Esophagus (tissue), 2 donors: ENCODE measurements around the gene DNTTIP2. TPM values are rescaled to one million over a fixed set of nuclear protein-coding genes. Genes with fewer than 3 reads are reported as not detected.
"Not testable (repeated sequence)": the region's sequence is repeated elsewhere in the genome, so short reads cannot be mapped to it uniquely, and the experiment has no call there.

Experiments used
- H3K27ac ChIP-seq, 2 donors: one replicate each; pipeline ENCODE4 v1.5.1; 2013; ENCODE audit warnings: low read depth in 2 of 2, mild to moderate bottlenecking in 2 of 2, inconsistent platforms in 1 of 2, low read length in 1 of 2, moderate library complexity in 1 of 2
- H3K27me3 ChIP-seq, 2 donors: one replicate each; pipeline ENCODE4 v1.6.1; 2013; ENCODE audit warnings: low read length in 2 of 2, control low read depth in 1 of 2, mild to moderate bottlenecking in 1 of 2; ENCODE audit not compliant: insufficient read depth in 2 of 2, control insufficient read depth in 1 of 2
- H3K36me3 ChIP-seq, 2 donors: one replicate each; pipeline ENCODE4 v1.6.1; 2013; ENCODE audit warnings: low read length in 1 of 2; ENCODE audit not compliant: control insufficient read depth in 2 of 2, insufficient read depth in 2 of 2
- H3K4me1 ChIP-seq, 2 donors: one replicate each; pipeline ENCODE4 v1.6.1; 2013; ENCODE audit warnings: low read length in 1 of 2; ENCODE audit not compliant: control insufficient read depth in 2 of 2, insufficient read depth in 2 of 2
- H3K4me3 ChIP-seq, 2 donors: one replicate each; pipeline ENCODE4 v1.5.1; 2013; ENCODE audit warnings: low read length in 2 of 2, mild to moderate bottlenecking in 2 of 2, low read depth in 1 of 2, moderate library complexity in 1 of 2
- H3K9me3 ChIP-seq, 2 donors: one replicate each; pipeline ENCODE4 v1.6.1; 2013; ENCODE audit warnings: mild to moderate bottlenecking in 2 of 2, low read depth in 1 of 2, low read length in 1 of 2, moderate library complexity in 1 of 2; ENCODE audit not compliant: control insufficient read depth in 2 of 2, insufficient read depth in 1 of 2
- WGBS, 2 donors: extraction: QIAGEN DNeasy Blood & Tissue Kit; methylation state at CpG; one replicate each; pipeline ENCODE4 v1.1.7; 2013; 5-methylcytosine and 5-hydroxymethylcytosine counted together
- polyA plus RNA-seq, 2 donors: library from polyadenylated mRNA; stranded (reverse); fragments of 200-250 nt; gene quantifications; one replicate each; pipeline ENCODE4 v1.2.3, GENCODE V29; 2013
- donor health status: healthy with polysubstance abuse.
- donor health status: Bipolar disorder and iron deficiency.

Gene DNTTIP2
- polyA plus RNA-seq, 2 donors = 29.2 to 46.4 TPM

- H3K27ac ChIP-seq = peak overlapping the region; percentile 94 to 97
- no peaks in the 10 kb centered on the region for H3K27me3 ChIP-seq
- no peaks in the 10 kb centered on the region for H3K4me1 ChIP-seq
- H3K9me3 ChIP-seq = no peaks in the 10 kb centered on the region
- H3K4me3 ChIP-seq = peak overlapping the region; percentile 99 to 100
- peaks cover 6 to 8% of the 10 kb centered on the region in 2 donors for H3K36me3 ChIP-seq
- WGBS, 2 donors = 0 to 1% methylated on average over 20 of the region's 20 CpGs
These were observed 511 bp downstream of the DNTTIP2 start for GRCh38 chr1:93878501-93878888.

- Histone ChIP-seq H3K9me3 (no peaks in the 10 kb centered on the region), H3K36me3 (peaks cover 6 to 8% of the 10 kb centered on the region in 2 donors), H3K4me3 (no peak overlapping the region), H3K27me3 (no peaks in the 10 kb centered on the region), H3K27ac (no peak overlapping the region), H3K4me1 (no peaks in the 10 kb centered on the region)
- WGBS, 2 donors = 80 to 91% methylated on average over 4 of the region's 4 CpGs
These were observed 1.5 kb downstream of the DNTTIP2 start for GRCh38 chr1:93877529-93877928.

- Histone ChIP-seq H3K27me3 (no peaks in the 10 kb centered on the region), H3K9me3 (no peaks in the 10 kb centered on the region), H3K27ac (no peak overlapping the region), H3K36me3 (peaks cover 6 to 8% of the 10 kb centered on the region in 2 donors), H3K4me1 (no peaks in the 10 kb centered on the region), H3K4me3 (no peak overlapping the region)
- 74 to 79% methylated on average over 1 of the region's 1 CpG for WGBS, 2 donors
These were observed 2.8 kb downstream of the DNTTIP2 start for GRCh38 chr1:93876244-93876643.

GRCh38 chr1:93874025-93874651, 4.9 kb downstream of the DNTTIP2 start:
- peaks cover 8 to 10% of the 10 kb centered on the region in 2 donors for H3K36me3 ChIP-seq

GRCh38 chr1:93871366-93871765, 7.6 kb downstream of the DNTTIP2 start:
- WGBS, 2 donors = 58 to 64% methylated on average over 4 of the region's 4 CpGs
- Histone ChIP-seq H3K27me3 (no peaks in the 10 kb centered on the region), H3K9me3 (no peaks in the 10 kb centered on the region), H3K36me3 (peaks cover 9 to 10% of the 10 kb centered on the region in 2 donors), H3K4me1 (no peaks in the 10 kb centered on the region), H3K27ac (no peak overlapping the region), H3K4me3 (no peak overlapping the region)

More at GRCh38 chr1:93874025-93874651, 4.9 kb downstream of the DNTTIP2 start:
- Histone ChIP-seq H3K27ac (no peak overlapping the region), H3K27me3 (no peaks in the 10 kb centered on the region), H3K4me3 (no peak overlapping the region), H3K4me1 (no peaks in the 10 kb centered on the region), H3K9me3 (no peaks in the 10 kb centered on the region)
- WGBS, 2 donors = 64 to 76% methylated on average over 3 of the region's 3 CpGs

- H3K9me3 ChIP-seq = no peaks in the 10 kb centered on the region
- 90 to 92% methylated on average over 5 of the region's 5 CpGs for WGBS, 2 donors
- H3K27ac ChIP-seq = no peak overlapping the region
- no peak overlapping the region for H3K4me3 ChIP-seq
- H3K27me3 ChIP-seq = no peaks in the 10 kb centered on the region
- no peaks in the 10 kb centered on the region for H3K4me1 ChIP-seq
- H3K36me3 ChIP-seq = peaks cover 9% of the 10 kb centered on the region in 2 donors
These were observed 9.4 kb downstream of the DNTTIP2 start for GRCh38 chr1:93869653-93870052.

- H3K27me3 ChIP-seq, H3K4me3 ChIP-seq, H3K4me1 ChIP-seq, H3K9me3 ChIP-seq, H3K27ac ChIP-seq, H3K36me3 ChIP-seq: not testable (repeated sequence)
- WGBS, 2 donors = 91 to 93% methylated on average over 1 of the region's 1 CpG
These were observed 10.5 kb downstream of the DNTTIP2 start for GRCh38 chr1:93868492-93868891.

- Histone ChIP-seq H3K27ac (no peak overlapping the region), H3K4me1 (no peaks in the 10 kb centered on the region), H3K27me3 (no peaks in the 10 kb centered on the region), H3K36me3 (peaks cover 2 to 9% of the 10 kb centered on the region in 2 donors), H3K9me3 (no peaks in the 10 kb centered on the region), H3K4me3 (no peak overlapping the region)
- 81 to 83% methylated on average over 5 of the region's 5 CpGs for WGBS, 2 donors
These were observed 13.8 kb downstream of the DNTTIP2 start for GRCh38 chr1:93865253-93865652.

GRCh38 chr1:93864175-93864574, 14.8 kb downstream of the DNTTIP2 start:
- 56 to 78% methylated on average over 3 of the region's 3 CpGs for WGBS, 2 donors
- Histone ChIP-seq H3K4me1 (no peaks in the 10 kb centered on the region), H3K9me3 (no peaks in the 10 kb centered on the region), H3K36me3 (peaks cover 2 to 5% of the 10 kb centered on the region in 2 donors), H3K4me3 (no peak overlapping the region), H3K27me3 (no peaks in the 10 kb centered on the region), H3K27ac (no peak overlapping the region)

GRCh38 chr1:93857653-93858052, 21.4 kb downstream of the DNTTIP2 start:
- not testable (repeated sequence) for H3K27me3 ChIP-seq, H3K9me3 ChIP-seq, H3K27ac ChIP-seq, H3K36me3 ChIP-seq, H3K4me1 ChIP-seq, H3K4me3 ChIP-seq
- WGBS, 2 donors = 48 to 67% methylated on average over 3 of the region's 3 CpGs
